PFSK-1 (cell line): Measurements from ENCODE around the gene MYBBP1A.

Source experiments
- POLR2AphosphoS5 ChIP-seq: IDR thresholded peaks from 2 replicates; pipeline ENCODE4 v1.6.1; 2012; ENCODE audit warnings: low read depth, mild to moderate bottlenecking, control low read depth, low read length, moderate library complexity
- REST ChIP-seq, 2 experiments: IDR thresholded peaks; 2 replicates each; pipeline versions ENCODE4 v1.6.1 to v1.8.0; 2011 to 2012; ENCODE audit warnings: low read depth in 2 of 2, low read length in 2 of 2, control low read depth in 1 of 2, inconsistent platforms in 1 of 2, mild to moderate bottlenecking in 1 of 2, moderate library complexity in 1 of 2; ENCODE audit not compliant: insufficient read depth in 1 of 2
- SIN3A ChIP-seq: IDR thresholded peaks from 2 replicates; pipeline ENCODE4 v1.6.1; 2012; ENCODE audit warnings: mild to moderate bottlenecking, low read length, moderate library complexity, borderline replicate concordance; ENCODE audit not compliant: insufficient read depth
- TAF1 ChIP-seq: IDR thresholded peaks from 2 replicates; pipeline ENCODE4 v1.6.1; 2012; ENCODE audit warnings: low read length, control low read depth, borderline replicate concordance; ENCODE audit not compliant: insufficient read depth

GRCh38 chr17:4580291-4580690, 25.1 kb upstream of the MYBBP1A start:
- TF ChIP-seq POLR2AphosphoS5 (no peak), SIN3A (no peak), TAF1 (no peak), REST (IDR thresholded peaks at IDR 0.05; ENCODE audit: insufficient read depth in 1 of 2, low read depth in 2 of 2, low read length in 2 of 2) (no peak)
